GM19452 (cell line): ENCODE results near the gene PLTP.
"Not testable (repeated sequence)": the region's sequence is repeated elsewhere in the genome, so short reads cannot be mapped to it uniquely, and the experiment has no call there.

ENCODE experiments used
- ATAC-seq: cut with Tn5 transposase; IDR thresholded peaks from one replicate; pipeline ENCODE4 v1.9.1; 2021; ENCODE audit not compliant: unreplicated experiment

PLTP gene

DNA sequence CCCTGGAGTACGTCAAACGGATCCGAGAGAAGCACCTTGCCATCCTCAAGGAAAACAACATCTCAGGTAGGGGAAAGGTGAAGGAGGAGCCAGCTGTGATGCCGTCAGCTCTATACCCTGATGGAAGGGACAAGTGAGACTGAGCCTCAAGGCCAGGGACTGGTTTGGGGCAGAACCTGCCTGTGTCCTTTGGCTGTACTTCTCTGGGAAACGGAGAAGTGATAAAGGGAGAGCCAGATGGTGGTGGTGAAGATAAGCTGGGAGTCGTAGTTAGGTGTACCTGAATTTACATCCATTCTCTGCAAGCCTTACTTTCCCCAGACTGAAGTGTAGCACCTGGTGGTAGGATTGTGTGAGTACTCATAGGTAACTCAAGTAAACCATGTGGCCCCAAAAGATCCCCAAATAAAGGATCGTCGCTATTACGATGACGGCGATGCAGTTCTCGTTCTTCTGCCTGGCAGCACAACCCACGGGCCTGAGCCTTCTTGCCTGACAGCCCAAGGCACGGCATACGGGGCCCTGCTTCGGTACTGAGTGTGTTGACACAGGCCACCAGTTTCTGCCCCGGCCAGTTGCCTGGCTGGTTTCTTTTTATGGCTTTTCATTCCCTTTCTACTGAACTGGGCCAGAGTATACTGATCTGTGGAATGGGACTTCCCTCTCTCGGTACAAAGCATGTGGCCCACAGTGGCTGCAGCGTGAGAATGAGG is 33.2 kb upstream of the PLTP start:
- no peak for ATAC-seq

DNA sequence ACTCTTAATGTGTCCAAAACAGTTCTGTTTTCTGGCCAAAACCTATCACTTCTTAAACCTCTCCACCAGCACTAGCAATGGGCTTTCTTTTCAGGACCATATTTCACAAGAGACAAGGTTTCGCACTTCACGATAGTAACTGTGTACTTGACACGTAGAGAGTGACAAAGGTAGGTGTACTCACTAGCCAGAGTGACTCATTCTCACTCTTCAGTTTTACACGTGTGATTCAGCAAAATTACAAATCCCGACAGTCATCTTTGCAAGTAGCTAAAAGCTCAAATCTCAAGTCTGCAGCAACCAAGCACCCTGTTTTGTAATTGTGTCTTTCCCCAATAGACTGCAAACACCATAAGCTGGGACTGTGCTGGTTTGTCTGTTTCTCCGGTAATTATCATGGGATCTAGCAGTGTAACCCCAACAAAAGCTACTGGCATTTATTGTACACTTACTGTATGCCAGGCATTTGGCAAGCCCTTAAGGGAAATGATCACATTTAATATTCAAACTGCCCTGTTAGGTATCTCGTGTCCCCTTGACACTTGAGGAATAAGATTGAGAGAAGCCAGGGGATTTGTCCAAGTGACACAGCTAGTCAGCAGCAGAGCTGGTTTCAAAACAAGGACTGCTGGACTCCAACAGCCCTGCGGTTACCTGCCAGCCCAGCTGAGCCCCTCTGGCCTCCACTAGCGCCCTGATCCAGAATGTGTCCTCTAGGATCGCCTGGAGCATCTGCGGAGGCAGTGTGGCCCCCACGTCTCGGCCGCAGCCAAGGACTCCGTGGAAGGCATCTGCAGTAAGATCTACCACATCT is 32.4 kb upstream of the PLTP start:
- ATAC-seq: no peak

DNA sequence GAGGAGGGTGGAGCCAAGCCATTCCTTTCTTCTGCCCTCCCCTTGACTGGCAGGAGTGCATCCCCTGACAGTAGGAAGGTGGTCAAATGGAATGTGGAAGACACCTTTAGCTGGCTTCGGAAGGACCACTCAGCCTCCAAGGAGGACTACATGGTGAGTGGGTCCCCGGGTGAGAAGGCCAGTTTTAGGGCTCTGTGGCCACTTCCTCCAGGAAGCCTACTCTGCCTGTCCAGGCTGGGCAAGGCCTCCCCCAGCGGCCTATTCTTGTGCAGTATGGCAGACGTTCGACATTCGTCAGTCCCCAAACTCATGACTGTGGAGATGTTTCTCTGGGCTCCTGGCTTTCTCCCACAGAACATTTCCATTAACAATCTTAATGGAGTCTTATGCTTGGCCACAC is 31.7 kb upstream of the PLTP start:
- no peak for ATAC-seq

DNA sequence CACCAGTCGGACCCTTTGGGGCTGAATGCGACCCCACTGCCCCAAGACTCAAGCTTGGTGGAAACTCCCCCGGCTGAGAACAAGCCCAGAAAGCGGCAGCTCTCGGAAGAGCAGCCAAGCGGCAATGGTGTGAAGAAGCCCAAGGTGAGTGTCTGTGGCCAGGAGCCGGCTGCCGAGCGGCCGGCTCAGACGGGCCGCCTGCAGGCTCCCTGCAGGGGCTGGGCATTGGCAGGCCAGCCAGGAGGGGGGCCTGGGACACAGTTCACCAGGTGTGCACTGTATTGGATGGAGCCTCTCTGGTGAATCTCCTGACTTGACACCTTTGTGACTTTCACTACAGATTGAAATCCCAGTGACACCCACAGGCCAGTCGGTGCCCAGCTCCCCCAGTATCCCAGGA is 28.5 kb upstream of the PLTP start:
- ATAC-seq: no peak

DNA sequence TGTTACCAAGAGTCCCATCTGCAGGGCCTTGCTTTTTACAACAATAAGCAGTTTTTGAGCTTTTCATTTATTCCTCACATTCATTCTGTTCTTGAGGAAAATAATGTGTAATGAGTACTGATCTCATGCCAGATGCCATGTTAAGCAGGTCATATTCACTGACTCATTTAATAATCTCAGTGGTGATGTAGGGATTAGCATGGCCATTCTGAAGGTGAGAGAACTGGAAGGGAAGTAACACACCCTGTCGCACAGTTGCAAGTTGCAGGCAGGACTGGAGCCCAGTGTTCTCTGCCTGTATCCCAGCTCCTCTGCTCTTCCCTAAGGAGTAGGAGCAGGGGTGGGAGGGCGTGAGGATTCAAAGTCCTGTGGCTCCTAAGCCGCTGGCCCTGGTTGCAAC is 28.1 kb upstream of the PLTP start:
- ATAC-seq: no peak

DNA sequence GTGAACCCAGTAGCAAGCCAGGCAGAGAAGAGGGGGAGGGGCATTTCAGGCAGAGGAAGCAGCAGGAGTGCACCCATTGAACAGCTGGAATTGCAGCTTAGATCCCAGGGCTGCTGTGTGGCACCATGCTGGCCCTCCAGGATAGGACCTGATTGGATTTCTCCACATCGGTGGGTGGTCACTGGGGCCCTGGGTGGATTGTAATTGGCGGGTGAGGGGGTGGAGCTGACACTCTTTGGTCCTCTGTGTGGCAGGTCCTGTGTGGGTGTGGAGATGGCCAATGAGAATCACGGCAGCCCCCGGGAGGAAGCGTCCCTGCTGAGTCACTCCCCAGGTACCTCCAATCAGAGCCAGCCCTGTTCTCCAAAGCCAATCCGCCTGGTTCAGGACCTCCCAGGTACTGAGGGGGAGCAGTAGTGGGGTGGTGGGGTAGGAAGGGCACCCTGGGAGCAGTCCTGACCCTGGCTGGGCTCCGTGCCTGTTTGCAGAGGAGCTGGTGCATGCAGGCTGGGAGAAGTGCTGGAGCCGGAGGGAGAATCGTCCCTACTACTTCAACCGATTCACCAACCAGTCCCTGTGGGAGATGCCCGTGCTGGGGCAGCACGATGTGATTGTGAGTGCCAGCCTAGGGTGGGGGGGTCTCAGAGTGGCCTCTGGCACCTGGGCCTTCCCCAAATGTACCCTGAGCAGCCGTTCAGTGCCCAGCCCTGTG is 26.9 kb upstream of the PLTP start:
- ATAC-seq: no peak

DNA sequence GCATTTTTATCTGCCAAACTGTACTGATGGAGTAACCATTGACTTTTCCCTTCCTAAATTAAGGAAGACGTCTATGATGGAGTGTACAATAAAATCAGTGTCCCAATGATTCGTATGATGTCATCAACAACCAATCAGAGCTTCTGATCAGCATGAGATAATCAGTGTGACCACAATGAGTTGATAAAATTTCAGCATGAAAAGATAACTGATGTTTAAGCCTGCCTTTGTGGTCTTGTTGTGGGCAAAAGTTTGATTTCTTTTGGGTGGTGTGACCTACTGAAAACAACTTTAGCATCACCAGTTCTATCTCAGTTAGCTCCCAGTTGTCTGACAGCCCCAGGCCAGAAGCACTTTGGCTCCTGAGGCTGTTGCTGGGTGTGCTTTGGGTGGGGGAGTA is 25.8 kb upstream of the PLTP start:
- ATAC-seq: no peak

DNA sequence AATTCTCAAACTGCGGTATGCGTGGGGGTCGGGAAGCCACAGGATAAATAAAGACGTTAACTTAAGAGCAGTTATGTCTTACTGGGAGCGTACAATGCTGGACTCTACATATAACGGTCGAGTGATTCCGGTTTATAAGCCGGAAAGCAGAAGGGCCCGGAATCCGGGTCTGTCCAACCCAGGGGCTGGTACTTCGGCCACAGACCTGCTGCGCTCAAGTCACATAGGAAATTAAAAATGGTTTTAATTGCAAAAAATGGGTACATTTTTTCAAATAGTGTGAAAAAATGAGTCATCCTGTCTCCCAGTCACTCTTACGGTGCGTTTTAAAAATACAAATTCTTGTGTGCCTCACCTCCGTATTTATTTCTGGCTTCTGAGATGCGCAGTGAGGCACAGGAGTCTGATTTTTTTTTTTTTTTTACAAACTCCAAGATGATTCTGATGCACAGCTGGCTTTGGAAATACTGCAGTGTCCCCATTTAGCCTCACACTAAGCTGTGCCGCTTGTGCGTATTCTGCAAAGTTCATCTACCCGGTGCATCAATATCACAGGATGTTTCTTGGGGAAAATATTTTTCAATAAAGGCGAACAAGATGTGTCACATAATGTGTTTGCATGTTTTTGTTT is 23.6 kb upstream of the PLTP start:
- ATAC-seq: no peak

DNA sequence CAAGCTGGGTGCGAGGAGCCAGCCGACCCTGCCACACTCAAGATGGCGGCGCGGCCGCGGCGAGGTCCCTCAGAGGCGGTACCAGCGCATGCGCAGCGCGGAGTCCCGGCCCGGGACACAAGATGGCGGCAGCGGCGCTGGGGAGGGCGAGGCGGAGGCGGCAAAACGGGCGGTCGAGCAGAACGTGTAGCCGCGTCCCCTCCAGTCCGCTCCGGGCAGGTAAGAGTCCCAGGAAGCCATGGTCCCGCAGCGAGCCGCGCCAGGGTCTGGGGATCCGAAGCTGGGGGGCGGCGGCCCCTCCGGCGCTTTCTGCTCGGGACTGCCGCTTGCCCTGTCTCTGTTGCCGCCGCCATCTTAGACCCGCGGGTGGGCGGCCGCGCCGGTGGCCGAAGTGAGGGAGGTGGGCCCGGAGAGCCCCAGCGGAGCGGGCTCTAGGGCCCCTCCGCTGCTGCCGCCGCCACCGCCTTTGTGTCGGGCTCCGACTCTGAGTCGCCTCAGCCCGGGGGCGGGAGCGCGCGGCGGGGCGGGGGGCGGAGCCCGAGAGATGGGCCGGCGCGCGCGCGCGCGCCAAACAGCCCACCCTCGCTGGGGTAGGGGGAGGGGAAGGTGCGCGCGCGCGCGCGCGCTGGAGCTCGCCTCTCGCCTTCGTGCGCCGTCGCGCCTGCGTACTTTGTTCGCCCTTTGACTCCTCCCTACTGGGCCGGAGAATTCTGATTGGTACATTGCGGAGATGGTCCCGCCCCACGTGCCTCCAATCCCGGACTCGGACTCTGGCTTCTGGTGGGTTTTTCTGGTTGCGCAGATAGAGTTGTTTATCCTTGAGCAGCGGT is 22.8 kb upstream of the PLTP start, which contains the start of gene PCIF1:
Gene PCIF1 (plus strand): TSS at position 98 of the 830 bp plus-strand sequence. CDS start 4,317 bp downstream, outside the sequence.
- peak; percentile 72 for ATAC-seq

DNA sequence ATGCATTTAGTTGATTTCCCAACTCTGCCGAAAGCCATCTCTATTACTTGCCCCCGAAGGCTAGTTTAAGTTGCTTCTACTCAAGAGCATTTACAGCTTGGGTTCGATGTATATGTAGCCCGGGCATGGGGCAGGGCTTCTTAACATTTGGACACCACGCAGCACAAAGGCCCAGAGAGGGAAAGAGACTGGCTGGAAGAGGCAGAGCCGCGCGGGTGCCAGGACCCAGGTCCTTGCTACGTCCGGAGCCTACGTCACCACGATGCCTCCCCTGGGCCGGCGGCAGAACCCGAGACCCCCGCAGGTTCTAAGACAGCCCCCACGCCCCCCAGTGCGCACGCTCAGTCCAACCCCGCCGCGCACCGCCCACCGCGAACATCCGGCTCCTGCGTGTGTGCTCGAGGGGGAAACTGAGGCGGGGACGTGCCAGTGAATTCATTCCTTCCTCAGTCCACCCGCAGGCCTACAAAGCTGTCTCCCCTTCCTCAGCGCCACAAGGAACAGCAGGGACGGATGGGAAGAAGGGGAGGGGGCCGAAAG is 22.2 kb upstream of the PLTP start:
- ATAC-seq: no peak

DNA sequence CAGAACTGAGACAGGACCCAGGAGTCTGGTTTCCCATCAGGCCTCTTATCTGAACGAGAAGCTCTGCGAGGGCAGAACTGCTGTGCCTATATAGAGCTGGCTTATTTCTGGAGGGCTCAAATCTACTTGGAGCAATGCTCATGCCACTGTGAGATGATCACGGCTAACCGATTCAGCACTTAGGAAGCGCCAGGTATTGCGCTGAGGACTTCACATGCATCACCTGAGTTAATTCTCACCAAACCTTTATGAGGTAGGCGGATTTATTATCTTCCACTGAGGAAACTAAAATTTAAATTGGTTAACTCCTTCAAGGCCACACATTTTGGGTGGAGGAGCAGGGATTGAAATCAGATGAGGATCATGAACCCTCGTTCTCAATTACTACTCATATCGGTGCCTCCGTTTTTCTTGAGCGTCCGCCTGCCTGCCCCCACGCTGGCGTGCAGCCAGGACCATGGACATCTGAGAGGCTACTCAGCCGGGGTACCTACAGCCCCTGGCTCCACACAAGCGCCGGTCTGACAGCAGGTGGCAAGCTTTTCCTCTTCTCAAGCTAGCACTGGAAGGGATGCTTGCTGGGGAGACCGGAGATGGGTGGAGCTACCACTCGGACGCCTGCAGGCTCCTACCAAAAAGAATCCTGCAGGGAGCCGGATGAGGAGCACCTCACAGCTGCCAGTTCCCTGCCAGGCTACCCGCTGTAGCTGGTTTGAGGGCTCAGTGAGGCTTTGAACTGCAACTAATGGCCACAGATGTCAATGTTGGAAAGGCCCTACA is 21.5 kb upstream of the PLTP start:
- ATAC-seq: no peak

DNA sequence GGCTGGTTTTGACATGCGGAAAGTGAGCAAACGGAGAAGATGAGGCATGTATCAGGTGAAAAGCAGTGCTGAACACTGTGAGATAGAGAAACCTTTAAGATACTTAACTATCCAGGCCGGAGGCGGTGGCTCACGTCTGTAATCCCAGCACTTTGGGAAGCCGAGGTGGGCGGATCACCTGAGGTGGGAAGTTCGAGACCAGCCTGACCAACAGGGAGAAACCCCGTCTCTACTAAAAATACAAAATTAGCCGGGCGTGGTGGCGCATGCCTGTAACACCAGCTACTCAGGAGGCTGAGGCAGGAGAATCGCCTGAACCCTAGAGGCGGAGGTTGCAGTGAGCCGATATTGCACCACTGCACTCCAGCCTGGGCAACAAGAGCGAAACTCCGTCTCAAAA is 19.7 kb upstream of the PLTP start:
- not testable (repeated sequence) for ATAC-seq

DNA sequence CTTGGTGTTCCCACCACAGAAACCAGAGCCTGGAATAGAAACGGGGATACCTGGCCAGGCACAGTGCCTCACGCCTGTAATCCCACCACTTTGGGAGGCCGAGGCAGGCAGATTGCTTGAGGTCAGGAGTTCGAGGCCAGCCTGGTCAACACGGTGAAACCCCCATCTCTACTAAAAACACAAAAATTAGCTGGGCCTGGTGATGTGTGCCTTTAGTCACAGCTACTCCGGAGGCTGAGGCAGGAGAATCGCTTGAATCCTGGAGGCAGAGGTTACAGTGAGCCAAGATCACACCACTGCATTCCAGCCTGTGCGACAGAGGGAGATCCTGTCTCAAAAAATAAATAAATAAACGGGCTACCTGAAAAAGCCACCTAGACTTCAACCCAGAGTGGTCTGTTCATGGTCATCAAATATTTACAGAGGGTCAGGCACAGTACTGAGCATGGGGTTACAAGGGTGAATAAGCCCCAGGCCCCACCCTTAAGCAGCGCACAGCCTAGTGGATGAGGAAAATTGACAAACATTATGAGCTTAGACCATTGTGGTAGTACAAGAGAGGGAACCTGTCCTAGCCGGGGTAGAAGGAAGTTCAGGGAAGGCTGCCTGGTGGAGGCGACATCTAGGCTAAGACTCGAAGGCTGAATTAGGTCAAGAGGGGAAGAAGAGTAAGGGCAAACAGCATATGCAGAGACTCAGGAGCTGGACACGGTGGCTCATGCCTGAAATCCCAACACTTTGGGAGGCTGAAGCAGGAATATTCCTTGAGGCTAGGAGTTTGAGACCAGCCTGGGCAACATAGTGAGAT is 15.3 kb upstream of the PLTP start:
- no peak for ATAC-seq

DNA sequence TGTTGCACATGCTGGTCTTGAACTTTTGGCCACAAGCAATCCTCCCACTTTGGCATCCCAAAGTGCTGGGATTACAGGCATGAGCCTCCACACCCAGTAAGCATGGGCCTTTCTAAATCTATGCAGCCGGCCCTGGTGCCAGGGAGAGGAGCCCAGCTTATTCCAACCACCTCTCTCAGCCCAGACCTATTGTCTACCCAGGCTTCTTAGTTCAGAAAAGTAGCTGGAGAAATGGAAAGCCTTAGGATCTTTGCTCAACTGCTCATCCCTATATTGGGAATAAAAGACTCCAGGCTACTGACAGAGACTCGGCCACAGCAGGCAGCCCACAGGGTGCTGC is 14.7 kb upstream of the PLTP start:
- no peak for ATAC-seq

DNA sequence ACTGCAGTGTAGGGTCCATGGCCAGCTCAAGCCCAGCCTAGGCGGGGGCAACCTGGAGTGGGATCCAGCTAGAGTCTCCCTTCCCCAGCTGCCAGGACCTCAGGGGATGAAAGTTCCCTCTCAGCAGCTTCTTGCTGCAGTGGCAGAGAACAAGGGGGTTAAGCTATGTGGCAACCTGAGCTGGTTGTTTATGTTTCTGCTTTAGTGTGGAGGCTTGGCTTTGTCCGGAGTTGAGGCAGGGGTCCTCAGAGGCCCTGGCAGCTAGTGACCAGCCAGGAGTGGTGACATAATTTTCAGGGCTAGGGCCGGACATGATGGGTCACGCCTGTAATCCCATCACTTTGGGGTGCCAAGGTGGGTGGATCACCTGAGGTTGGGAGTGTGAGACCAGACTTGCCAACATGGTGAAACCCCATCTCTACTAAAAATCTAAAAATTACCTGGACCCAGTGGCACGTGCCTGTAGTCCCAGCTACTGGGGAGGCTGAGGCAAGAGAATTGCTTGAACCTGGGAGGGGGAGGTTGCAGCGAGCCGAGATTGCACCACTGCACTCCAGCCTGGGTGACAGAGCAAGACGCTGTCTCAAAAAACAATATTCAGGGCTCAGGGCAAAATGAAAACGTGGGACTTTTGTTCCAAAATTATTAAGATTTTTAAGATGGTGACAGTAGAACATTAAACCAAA is 14.0 kb upstream of the PLTP start:
- no peak for ATAC-seq

DNA sequence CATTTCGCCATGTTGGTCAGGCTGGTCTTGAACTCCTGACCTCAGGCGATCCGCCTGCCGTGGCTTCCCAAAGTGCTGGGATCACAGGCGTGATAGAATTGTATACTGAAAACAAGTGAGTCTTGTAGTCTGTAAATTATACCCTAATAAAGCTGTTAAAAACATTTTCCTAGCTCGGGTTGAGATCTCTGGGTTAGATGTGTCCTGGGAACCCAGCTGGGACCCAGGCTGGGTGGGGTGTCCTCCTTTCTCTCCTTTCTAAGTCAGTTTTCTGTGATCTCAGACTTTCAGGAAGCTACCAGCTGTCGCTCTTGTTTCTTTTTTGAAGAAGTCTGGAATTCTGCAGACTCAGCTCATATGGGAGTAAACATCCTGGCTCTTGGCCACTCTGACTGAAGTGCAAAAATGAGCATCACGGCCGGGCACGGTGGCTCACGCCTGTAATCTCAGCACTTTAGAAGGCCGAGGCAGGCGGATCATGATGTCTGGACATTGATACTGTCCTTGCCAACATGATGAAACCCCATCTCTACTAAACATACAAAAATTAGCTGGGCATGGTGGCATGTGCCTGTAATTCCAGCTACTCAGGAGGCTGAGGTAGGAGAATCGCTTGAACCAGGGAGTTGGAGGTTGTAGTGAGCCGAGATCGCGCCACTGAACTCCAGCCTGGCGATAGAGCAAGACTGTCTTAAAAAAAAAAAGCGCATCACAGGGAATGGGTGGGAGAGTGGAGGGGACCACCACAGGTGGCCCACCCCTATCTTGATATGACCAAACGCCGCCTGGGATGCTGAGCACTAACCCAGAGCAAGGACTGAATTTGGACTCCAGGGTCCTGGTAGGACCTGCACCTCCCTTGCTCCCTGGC is 12.7 kb upstream of the PLTP start:
- ATAC-seq: no peak
